Hematopoietic multipotent progenitor cell treated with erythropoietin and hydrocortisone succinate and interleukin-3 and kit ligand, for 17 days (in vitro differentiated cells): ENCODE data around the gene LIF.
A peak's percentile ranks its signal among the peaks of the same experiment; 100 is the strongest.
"Not testable (repeated sequence)": the region's sequence is repeated elsewhere in the genome, so short reads cannot be mapped to it uniquely, and the experiment has no call there.

Source experiments
- DNase-seq: peaks from one replicate; pipeline ENCODE4 v3.0.0-alpha.2; 2015; ENCODE audit warnings: low spot score

The LIF gene

DNA sequence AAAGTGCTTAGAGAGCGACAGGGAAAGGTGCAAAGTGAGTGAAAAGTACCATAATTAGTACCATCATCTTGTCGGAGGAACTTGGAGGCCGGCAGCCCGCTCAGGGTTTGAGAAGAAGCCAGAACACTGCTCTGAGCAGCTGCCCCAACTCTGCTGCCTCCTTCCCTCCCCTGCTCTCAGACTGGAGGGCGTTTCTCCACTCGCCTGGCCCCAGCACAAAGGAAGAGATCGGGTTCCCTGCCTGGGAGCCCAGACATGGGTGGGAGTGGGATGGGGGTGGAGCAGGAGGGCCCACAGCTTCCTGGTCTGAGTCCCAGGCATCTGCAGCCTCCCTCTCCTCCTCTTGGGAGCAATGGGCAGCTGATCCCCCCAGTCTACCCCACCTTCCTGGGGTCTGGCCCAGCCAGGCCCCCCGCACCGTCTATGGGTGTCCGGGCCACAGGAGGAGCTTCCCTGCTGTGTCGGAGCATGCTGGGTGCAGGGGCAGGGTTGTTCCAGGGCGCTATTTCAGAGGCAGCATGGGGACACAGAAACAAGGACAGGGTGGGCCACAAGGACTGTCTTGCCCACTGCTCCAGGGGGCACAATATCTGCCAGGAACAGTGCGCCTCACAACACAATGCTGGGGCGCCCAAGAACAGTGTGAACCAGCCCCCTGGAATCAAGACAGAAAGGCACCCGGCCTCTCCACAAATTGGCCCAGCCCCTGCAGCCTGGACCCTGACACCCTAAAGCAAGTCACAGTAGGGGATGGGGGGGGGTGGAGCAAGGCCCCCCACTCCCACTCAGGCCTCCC is 4.8 kb downstream of the LIF start:
- DNase-seq = no peak

DNA sequence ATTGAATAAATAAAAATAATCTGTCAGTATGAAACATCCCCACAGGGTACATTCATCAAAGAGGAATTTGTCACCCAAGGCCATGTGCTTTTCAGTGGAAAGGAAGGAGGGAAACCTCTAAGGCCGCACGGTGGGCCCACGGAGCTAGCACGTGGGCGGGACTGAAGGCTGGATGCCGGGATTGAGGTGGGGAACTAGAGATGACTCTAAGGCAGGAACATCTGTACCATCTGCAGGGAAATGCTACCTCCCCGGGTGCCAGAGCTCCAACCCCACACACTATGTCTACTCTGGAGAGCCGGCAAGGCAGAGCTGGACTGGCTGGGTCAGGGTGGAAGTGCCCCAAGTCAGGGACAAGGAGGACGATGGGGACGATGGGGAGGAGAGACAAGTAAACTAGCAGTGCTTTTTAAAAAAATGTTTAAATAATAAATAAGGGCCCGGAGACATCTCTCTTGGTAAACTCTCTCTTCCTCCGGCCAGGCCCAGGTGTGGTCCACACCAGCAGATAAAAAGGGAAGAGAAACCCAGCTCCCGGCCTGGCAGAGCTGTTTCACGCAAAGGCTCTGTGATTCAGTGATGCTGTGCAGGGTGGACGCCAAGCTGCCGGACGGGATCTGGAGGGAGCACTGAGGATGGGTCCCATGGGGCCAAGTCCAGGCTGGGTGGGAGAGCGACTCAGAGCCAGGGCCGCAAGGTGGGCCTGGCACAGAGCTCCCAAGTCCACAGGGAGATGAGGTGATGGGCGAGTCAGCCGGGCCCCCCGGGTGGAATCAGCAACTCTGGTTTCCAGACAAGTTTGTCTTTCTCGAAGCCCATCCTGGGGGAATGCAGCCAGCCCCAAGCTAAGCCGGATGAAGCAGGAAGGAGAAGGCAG is 5.8 kb downstream of the LIF start:
- no peak for DNase-seq

DNA sequence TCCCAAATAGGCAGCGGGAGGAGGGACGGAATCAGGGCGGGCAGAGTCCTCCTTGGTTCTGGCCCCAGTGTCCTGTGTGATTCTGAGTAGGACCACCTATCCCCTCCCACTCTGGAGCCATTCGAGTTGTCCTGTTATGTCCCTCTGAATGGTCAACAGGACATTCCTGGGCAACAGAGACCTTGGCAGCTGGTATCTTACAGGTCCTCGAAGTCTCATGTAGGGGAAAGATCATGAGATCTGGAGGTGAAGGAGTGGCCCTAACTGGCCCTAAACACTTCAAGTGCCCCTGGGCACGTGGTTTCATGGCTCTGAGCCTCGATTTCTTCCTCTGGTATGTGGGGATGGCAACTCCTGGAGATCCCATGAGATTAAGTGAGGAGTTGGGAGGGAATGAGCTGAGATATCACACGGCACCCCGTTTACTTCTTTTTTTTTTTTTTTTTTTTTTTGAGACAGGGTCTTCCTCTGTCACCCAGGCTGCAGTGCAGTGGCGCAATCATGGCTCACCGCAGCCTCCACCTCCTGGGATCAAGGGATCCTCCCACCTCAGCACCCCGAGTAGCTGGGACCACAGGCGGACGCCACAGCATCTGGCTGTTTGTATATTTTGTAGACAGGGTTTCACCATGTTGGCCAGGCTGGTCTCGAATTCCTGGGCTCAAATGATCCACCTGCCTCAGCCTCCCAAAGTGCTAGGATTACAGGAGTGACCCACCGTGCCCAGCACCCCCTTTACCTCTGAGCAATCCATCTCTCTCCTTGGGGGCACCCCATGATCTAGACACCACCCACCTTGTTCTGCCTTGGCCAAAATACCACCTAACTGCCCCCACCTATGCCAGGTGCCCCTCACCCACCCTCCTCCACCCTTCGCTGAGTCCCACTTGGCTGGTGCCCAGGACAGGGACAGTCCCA is 6.8 kb downstream of the LIF start:
- no peak for DNase-seq

DNA sequence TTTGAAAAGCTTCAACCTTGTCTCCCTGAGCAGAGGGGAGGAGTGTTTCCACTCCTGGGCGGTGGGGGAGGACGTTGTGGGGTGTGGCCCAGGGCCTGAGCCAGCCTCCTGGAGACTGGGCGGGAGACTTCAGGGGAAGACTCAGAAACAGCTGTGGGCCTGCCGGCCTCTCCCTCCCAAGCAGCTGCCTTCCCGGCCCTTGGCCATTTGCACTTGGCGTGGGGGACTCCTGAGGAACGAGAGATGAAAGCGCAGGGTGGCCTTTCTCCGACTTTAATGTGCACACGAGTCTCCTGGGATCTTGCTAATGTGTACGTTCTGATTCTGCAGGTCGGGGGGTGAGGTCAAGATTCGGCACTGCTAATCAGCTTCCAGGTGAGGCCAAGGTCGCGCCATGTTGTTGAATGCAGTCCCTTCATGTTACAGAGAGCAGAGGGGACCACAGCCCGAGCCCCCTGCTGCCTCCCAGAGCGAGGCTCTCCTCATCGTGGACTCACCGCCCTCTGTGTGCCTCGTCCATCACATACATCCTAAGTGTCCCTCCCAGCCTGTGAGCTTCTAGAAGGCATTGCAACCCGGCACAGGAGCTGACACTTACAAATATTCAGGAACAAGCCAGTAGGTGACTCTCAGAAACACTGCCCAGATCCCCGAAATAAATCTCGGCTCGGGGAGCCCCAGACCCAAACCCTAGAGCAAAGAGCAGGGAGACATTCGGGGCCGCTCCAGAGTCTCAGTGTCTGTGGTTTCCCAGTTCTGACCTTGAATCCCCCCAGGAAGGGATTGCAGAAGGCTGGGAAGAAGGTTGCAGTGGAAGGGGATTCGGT is 7.7 kb downstream of the LIF start:
- DNase-seq = no peak

DNA sequence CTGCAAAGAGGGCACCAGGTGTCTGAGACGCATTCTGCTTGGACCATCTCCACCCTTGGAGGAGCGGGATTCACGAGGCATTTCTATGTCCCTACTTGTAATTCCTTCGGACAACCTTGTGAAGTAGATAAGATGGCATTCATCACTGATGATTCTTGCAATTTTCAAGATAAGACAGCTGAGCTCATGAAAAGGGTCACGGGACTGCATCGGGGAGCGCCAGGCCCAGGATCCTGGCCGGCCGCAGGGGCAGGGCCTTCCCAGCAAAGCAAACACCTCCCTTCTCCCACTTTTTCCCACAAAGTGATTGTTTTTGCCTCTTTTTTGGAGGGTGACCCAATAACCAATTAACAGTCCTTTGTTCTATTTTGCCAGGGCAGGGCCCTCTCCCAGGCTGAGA is 8.4 kb downstream of the LIF start:
- DNase-seq = no peak

DNA sequence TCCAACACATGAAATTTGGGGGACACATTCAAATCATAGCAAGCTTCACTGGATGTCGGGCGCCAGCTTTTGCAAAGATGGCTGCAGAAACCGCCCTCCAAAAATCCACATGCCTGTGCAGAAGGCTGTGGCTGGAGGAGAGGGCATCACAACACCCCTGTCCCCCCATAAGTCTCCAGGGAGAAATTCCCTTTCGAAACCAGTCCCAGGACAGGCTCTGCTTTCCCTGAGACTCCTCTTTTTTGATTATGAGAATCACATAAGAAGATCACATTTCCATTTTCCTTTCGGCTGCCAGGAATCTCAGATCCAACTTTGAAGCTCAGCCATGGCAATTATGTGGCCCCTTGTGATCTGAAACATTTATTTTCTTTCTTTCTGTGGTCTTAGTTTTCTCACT is 9.7 kb downstream of the LIF start:
- no peak for DNase-seq

DNA sequence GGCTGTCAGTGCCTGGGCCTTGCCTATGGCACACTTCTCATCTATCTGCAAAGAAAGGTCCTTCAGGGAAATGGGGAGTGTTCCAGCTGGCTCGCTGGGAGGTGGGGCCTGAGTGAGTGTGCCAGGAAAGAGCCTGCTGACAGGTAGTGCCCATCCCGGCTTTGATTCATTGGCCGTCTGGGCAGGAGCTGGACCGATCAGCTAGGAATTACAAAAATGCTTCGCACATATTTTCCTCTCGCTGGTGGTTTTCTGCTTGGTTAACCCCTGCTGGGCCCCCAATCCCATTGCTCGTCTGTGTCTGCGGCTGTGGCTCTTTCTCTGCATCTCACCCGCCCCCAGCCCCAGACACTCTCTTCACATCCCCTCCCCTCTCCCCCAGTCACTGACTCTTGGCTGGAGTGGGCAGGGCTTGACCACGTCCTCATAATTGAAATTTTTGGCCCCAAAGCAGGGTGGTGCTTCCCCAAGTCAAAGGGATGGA is 10.8 kb downstream of the LIF start:
- DNase-seq = no peak

DNA sequence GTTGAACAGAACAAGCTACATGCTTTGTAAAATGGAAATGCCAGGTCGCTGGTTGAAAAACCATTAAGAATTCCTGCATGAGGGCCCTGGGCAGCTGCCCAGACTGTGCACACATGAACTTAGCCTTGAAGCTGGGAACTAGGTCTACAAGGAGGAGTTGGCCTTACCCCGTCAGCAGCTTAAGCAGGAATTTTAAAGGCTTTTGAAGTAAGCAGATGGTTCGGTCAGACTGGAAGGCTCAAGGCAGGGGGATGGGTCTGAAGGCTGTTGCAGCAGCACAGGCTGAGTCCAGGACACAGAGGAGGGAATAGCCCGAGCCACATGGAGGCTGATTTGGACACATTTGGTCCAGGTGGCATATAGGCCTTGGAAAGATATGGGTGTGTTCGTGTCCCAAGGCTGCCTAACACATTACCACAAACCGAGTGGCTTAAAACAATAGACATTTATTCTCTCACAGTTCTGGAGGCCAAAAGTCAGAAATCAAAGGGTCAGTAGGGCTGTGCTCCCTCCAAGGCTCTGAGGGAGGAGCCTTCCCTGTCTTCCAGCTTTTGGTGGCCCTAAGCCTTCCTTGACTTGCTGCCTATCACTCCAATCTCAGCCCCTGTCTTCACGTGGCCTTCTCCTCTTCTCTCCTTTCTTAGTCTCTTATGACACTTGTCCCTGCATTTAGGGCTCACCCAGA is 11.6 kb downstream of the LIF start:
- DNase-seq = no peak

DNA sequence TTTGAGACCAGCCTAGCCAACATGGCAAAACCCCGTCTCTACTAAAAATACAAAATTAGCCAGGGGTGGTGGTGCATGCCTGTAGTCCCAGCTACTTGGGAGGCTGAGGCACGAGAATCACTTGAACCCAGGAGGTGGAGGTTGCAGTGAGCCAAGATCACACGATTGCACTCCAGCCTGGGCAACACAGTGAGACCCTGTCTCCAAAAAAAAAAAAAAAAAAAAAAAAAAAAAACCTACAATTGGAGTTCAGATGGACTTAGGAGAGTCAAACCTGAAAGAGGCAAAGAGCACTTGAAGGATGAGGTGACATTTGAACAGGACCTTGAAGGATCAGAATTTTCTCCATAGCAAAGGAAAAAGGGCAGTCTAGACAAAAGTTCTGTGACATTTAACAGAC is 12.2 kb downstream of the LIF start:
- DNase-seq = not testable (repeated sequence)

DNA sequence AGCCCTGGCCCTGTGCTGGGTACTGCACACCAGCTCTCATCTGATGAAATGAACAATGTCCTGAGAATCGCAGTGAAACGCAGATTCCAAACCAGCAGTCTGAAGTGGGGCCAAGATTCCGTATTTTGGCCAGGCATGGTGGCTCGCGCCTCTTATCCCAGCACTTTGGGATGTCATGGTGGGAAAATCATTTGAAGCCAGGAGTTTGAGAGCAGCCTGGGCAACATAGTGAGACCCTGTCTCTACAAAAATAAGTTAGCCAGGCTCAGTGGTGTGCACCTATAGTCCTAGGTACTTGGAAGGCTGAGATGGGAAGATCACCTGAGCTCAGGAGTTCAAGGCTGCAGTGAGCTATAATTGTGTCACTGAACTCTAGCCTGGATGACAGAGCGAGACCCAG is 13.0 kb downstream of the LIF start:
- no peak for DNase-seq

DNA sequence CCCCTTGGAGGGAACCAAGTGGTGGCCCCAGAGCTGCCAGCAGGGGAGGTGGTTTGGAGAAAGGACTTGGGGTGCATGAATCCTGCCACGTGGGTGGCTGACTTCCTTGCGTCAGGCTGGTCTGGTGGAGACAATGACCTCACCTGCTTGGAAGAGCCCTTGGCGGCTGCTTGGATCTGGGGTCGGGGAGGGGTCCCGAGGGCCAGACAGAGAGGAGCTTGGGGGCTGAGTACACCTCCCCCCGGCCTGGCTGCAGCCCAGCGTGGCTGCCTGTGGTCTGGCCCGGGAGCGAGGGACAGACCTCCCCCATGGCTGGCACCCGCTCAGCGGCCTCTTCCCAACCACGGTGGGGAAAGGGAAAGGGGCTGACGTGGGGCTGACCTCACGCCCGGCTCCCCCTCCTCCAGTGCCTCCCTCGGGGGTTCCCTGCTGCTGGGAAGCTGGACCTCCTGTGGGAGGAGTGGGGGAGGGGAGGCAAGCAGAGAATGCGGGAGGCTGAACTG is 13.8 kb downstream of the LIF start:
- DNase-seq = no peak

DNA sequence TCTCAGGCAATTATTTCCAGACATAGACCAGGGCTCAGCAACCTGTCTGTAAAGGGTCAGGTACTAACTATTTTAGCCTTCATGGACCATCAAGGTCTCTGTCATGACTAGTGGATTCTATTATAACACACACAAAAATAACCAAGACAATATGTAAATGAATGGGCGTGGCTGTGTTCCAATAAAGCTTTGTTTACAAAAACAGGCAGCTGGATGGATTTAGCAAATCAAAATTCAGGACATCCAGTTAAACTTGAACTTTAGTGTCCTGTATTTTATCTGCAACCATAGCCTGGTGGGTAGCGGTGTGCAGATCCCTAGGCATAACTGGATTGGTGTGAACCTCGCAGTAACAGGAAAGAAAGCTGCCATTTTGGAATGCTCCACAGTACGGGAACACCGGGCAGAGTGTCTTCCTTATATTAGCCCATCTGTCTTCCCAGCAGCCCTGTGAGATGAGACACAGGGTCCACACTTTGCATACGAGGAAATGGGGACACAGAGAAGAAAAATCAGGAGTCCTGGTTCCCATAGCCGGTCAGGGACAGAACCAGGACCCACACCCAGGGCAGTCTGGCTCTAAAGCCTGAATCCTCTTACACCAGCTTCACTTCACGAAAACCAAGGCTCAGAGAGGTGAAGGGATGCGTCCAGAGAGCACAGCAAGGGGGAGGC is 15.6 kb downstream of the LIF start:
- DNase-seq = no peak

DNA sequence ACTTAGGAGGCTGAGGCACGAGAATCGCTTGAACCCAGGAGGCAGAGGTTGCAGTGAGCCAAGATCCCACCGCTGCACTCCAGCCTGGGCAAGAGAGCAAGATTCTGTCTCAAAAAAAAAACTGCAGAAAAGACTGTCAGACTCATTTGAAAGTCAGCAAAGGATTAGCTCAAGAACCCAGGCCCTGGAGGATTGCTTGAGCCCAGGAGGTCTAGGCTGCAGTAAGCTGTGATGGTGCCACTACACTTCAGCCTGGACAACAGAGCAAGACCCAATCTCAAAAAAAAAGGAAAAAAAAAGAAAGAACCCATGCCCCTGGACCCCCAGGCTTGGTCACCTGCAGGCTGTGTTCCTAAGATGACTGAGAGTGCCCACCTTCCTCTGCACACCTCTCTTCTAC is 16.2 kb downstream of the LIF start:
- DNase-seq = no peak

DNA sequence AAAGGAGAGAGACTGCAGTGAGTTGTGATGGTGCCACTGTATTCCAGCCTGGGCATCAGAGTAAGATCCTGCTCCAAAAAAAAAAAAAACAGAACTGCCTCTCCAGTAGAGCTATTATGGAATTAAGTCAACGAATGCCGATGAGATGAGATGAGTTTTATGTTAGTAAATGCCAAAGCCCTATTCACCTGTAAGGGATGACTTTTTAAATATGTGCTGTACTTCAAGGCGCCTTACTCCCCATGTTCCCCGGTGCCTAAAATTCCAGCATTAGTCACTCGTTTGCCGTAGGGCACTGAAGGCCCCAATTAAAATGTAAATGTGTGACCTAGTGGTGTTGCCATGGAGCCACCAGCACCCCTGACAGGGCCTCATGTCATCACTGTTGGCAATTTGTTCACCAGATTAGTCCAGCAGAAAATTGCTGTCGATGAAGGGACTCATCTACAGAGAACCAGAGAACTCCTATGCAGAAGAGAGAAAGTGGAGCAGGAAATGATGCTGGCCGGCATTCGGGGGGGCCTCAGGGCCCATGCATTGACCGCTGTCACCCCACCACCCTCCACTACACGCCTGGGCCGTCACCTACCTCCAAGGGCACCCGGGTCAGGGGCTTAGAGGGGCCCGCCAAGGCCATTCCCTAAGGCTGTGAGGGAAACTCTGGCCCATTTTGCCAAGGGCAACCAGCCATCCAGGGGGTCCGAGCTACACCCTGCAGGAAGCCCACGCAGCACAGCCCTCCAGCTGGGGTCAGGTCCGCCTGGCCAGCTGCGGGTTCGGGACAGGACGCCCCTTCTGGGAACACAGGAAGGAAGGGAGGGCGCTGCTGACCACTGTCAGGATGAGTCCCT is 17.8 kb downstream of the LIF start:
- no peak for DNase-seq

DNA sequence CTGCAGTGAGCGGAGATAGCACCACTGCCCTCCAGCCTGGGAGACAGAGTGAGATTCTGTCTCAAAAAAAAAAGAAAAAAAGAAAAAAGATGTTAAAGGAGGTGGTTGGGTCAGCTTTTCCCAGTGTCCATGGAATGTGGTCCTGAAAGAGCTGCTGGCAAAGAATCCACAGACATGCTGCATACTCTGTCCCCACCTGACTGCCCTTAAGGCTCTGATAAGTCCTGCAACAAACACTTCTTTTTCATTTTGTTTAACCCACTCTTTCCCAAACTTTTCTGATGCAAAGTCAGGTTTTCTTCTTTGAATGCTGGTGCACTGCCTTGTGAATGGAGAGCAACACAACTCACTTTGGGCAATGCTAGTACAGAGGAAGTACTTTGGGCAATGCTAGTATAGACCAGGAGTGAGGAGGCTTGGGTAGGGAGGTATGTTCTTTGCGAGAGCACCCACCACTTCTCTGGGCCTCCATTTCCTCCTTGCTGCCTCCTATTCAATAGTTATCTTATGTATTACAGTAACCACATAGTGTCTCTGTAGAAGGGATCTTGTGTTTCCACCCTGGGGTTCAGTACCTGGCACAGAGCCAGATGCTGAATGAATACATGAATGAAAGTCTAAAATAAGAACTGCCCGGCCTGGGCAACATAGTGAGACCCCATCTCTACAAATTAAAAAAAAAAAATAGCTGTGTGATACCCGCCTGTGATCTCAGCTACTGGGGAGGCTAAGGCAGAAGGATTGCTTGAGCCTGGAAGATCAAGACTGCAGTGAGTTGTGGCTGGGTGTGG is 18.9 kb downstream of the LIF start:
- DNase-seq = peak; percentile 30

DNA sequence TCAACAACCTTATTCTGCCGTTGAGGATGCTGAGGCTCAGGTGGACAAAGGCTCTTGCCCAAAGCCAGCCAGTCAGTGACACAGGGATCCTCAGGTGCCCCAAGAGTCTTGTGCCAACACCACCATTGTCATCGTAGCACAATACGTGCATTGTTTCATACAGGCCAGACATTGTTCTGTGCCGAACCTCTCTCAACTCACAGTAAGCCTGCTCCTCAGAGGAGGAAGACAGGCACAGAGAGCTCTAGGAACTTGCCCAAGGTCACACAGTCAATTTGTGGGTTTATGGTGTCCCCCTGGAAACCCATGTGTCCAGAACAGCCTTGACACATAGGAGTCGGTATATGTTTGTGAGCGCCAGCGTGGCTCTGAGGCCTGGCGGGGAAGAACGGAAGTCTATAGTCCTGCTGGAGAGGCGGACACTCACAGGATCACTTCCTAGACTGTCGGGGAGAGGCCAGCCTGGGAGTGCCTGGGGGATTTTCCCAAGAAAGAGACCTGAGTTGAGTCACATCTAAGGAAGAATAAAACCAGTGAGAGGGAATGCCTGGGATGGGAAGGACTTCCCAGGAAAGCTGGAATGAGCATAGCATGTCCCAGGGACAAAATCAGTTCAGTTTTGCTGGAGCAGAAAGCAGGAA is 20.2 kb downstream of the LIF start:
- no peak for DNase-seq

DNA sequence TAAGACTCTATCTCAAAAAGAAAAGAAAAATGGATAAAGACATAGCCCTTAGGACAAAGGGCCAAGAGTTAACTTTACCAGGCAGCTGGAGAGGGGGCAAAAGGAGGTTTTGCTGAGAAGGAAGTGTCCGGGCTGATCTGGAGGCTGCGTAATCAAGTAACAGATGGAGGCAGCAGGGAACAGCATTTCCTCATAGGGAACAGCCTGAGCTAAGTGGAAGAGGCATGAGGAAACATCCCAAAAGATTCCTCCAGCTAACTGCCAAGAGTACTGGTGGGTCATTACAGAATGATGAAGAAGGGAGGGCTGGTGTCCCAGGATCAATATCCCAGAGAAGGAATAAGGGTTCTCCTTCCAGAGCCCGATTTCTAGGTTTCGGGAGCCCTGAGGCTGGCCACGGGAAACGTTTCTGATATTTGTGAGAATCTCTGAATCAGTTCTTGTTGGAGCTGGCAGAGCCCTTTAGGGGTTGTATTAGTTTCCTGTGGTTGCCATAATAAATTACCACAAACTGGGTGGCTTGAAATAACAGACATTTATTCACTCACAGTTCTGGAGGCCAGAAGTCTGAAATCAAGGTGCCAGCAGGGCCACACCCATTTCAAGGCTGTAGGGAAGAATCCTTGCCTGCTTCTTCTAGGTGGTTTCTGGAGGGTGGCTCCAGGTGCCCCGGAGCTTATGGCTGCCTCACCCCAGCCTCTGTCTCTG is 21.2 kb downstream of the LIF start:
- no peak for DNase-seq
